Thoracic aorta (tissue), 2 donors: Measurements from ENCODE around the gene TUBGCP2. TPM values are rescaled to one million over a fixed set of nuclear protein-coding genes. Genes with fewer than 3 reads are reported as not detected.

Source experiments
- ATAC-seq: fragments of 150-250 bp; one replicate; pipeline ENCODE4 v1.8.0; 2017; ENCODE audit warnings: low read depth; ENCODE audit not compliant: insufficient number of reproducible peaks, low FRiP score
- DNase-seq: peaks from one replicate; pipeline ENCODE4 v3.0.0-alpha.2; 2020; ENCODE audit warnings: low spot score
- H3K27ac ChIP-seq, 2 donors: fragments of 200-600 bp; sonication (generic); 1 replicate in 1 of 2; 2 replicates in 1 of 2; pipeline ENCODE4 v1.5.1; 2016; ENCODE audit warnings: mild to moderate bottlenecking in 2 of 2, moderate library complexity in 2 of 2
- H3K27me3 ChIP-seq: fragments of 200-600 bp; sonication (generic); replicated peaks from 2 replicates; pipeline ENCODE4 v1.6.0; 2016; ENCODE audit warnings: mild to moderate bottlenecking; ENCODE audit not compliant: insufficient read depth
- H3K36me3 ChIP-seq: fragments of 200-600 bp; sonication (generic); one replicate; pipeline ENCODE4 v1.5.1; 2016
- H3K4me1 ChIP-seq, 2 donors: fragments of 200-600 bp; sonication (generic); 1 replicate in 1 of 2; 2 replicates in 1 of 2; pipeline versions ENCODE4 v1.5.1 to v1.6.0; 2016; ENCODE audit warnings: low read depth in 2 of 2, mild to moderate bottlenecking in 1 of 2; ENCODE audit not compliant: control insufficient read depth in 1 of 2
- H3K4me3 ChIP-seq: fragments of 200-600 bp; sonication (generic); 2 replicates; pipeline ENCODE4 v1.5.1; 2016; ENCODE audit warnings: mild to moderate bottlenecking
- H3K9me3 ChIP-seq: fragments of 200-600 bp; sonication (generic); 2 replicates; pipeline ENCODE4 v1.5.1; 2016
- CTCF ChIP-seq: fragments of 200-600 bp; sonication (generic); IDR thresholded peaks from one replicate; pipeline ENCODE4 v1.5.1; 2019; ENCODE audit warnings: antibody characterized with exemption
- total RNA-seq, 2 donors: library from RNA; depleted of rRNA; stranded (reverse); fragments of >200 nt; gene quantifications; one replicate each; pipeline versions ENCODE4 v1.1.0 to v1.2.3, GENCODE V29; 2016

Gene TUBGCP2
- total RNA-seq, 2 donors from 2014 or later, result 51.2 to 65.5 TPM

DNA sequence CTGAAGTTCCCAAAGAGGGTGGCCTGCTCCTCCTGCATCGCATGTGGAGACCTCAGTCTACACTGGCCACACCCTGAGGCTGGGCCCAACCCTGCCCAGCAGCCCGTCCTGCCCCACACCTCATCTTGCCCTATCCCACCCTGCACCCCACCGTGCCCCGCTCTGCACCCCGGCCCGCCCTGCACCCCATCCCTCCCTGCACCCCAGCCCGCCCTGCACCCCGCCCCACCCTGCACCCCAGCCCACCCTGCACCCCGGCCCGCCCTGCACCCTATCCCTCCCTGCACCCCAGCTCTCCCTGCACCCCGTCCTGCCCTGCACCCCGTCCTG is 56.5 kb downstream of the TUBGCP2 start:
- no peak for TF ChIP-seq CTCF
- no peak for ATAC-seq
- DNase-seq, result no peak
- Histone ChIP-seq H3K4me1 (no peaks in the 10 kb centered on the region), H3K4me3 (no peak overlapping the region), H3K36me3 (no peaks in the 10 kb centered on the region), H3K27ac (no peak overlapping the region), H3K9me3 (no peaks in the 10 kb centered on the region), H3K27me3 (no peaks in the 10 kb centered on the region)

DNA sequence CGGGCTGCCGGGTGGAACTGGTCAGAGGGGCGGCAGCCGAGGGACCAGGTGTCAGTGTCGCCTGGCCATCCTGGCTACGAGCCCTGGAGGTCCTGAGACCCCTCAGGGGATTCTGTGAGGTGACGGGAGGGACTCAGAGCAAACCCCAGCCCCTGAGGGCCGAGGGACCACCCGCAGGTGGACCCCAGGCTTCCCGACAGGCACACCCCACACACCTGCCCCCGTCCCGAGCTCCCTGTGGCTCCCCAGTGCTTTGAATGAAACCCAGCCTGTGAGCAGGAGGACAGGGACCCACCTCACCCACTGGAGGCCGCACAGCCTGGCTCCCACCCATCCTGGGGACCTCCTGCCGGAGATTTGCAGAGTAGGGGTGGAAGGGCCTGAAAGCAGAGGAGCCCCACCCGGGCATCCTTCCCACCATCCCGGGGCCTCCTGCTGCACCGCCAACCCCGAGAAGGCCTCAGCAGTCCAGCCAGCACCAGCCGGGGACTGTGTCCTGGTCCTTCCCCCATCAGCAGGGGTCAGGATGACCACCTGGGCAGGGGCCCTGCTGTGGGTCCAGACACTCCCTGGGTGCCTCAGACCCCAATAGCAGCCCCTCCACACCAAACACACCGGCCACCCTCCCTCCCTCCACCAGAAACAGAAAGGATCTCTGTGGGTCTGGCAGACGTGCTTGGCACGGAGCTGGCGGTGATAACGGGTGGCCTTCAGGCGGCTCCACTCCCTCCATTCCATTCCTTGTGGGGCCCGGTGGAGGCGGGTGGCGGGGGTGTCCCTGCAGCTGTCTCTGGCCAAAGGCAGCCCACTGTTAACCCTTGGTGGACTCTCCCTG is 57.1 kb downstream of the TUBGCP2 start:
- Histone ChIP-seq H3K36me3 (no peaks in the 10 kb centered on the region), H3K27me3 (no peaks in the 10 kb centered on the region), H3K9me3 (no peaks in the 10 kb centered on the region), H3K4me3 (no peak overlapping the region), H3K4me1 (no peaks in the 10 kb centered on the region), H3K27ac (no peak overlapping the region)
- TF ChIP-seq CTCF, result no peak
- no peak for ATAC-seq
- no peak for DNase-seq

GRCh38 chr10:133249975-133250754 is 58.5 kb downstream of the TUBGCP2 start:
- no peaks in the 10 kb centered on the region for H3K9me3 ChIP-seq
- H3K27ac ChIP-seq, result no peak overlapping the region
- H3K4me3 ChIP-seq, result no peak overlapping the region
- H3K4me1 ChIP-seq, result no peaks in the 10 kb centered on the region
- H3K27me3 ChIP-seq, result no peaks in the 10 kb centered on the region
- H3K36me3 ChIP-seq, result no peaks in the 10 kb centered on the region
- no peak for TF ChIP-seq CTCF
- ATAC-seq, result no peak
- DNase-seq, result no peak

DNA sequence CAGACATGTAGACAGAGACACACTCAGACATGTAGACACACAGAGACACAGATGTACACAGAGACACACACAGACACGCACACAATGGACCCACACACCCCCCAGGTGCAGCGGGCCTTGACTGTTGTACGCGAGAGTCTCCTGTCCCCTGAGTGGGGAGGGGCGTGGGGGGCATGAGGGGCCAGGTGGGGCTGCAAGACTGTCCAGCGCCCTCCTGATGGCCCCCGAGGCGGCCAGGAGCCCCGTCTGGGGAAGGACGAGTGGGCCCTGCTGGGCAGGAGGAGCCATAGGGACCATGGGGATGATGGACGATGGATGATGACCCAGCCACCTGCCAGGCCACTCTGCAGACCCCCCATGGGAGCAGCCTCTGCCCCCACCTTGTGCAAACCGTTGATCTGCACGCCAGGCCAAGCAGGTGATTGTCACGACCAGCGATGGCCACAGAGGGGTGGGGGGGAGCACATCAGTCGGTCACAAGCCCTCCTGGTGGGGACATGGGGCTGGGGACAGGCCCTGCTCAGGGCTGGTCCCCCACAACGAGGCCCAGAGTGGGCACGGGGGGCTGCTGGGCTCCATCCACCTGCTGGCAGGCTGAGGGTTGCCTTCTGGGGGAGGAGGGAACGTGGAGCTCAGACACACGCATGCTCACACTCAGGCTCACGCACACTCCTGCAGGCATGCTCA is 59.4 kb downstream of the TUBGCP2 start:
- TF ChIP-seq CTCF, result no peak
- Histone ChIP-seq H3K27me3 (no peaks in the 10 kb centered on the region), H3K4me3 (no peak overlapping the region), H3K9me3 (no peaks in the 10 kb centered on the region), H3K36me3 (no peaks in the 10 kb centered on the region), H3K4me1 (no peaks in the 10 kb centered on the region), H3K27ac (no peak overlapping the region)
- ATAC-seq (no peak), DNase-seq (no peak)

DNA sequence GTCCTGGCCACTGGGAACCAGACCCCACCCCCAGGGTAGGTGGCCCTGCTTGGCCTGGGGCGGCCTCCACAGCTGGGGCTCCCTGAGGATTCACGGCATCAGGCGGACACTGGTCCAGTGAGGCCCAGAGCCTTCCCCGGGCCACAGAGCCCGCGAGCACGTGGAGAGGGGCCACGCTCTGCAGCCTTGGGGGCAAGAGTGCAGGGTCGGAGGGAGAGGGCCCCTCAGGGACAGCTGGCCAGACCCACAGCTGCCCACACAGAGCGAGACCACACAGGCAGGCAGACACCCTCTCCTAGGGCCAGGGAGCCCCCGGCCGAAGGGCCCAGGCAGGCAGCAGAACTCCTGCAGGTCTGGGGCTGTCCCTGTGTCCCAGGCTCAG is 60.3 kb downstream of the TUBGCP2 start:
- Histone ChIP-seq H3K4me1 (no peaks in the 10 kb centered on the region), H3K9me3 (no peaks in the 10 kb centered on the region), H3K27me3 (no peaks in the 10 kb centered on the region), H3K27ac (no peak overlapping the region), H3K36me3 (no peaks in the 10 kb centered on the region), H3K4me3 (no peak overlapping the region)
- no peak for TF ChIP-seq CTCF
- DNase-seq (no peak), ATAC-seq (no peak)
